ENCODE results near the gene KRT74. TPM values are rescaled to one million over a fixed set of nuclear protein-coding genes. Genes with fewer than 3 reads are reported as not detected.

The KRT74 gene
- not detected in 2 replicates for total RNA-seq

GRCh38 chr12:52573743-52574142 is at the start of gene KRT74:
TSS of gene KRT74 (minus strand) at chr12:52573843. CDS start at chr12:52573777, 66 bp downstream.

GRCh38 chr12:52618216-52618615 is 44.6 kb upstream of the KRT74 start, which contains the start of gene KRT73:
TSS of gene KRT73 (minus strand) at chr12:52618559. CDS start at chr12:52618524, 35 bp downstream.

GRCh38 chr12:52600941-52601481 is 27.4 kb upstream of the KRT74 start, which contains the start of gene KRT72:
TSS of gene KRT72 (minus strand) at chr12:52601463. CDS start at chr12:52601452, 11 bp downstream.

GRCh38 chr12:52552681-52553195 is 20.9 kb downstream of the KRT74 start, which contains the start of gene KRT71:
TSS of gene KRT71 (minus strand) at chr12:52553145. CDS start at chr12:52553077, 68 bp downstream.

GRCh38 chr12:52519826-52520662 is 53.6 kb downstream of the KRT74 start, which contains the start of gene KRT5:
TSS of gene KRT5 (minus strand) at chr12:52520394. CDS start at chr12:52520296, 98 bp downstream.

Other genes starting within 250 kb of the KRT74 start
- not detected in 2 replicates for gene KRT85, start 206.4 kb downstream of the KRT74 start, total RNA-seq
- gene KRT84, start 188.2 kb downstream of the KRT74 start, total RNA-seq = not detected in 2 replicates
- not detected in 2 replicates for gene KRT82, start 167.5 kb downstream of the KRT74 start, total RNA-seq
- not detected in 2 replicates for gene KRT75, start 139.5 kb downstream of the KRT74 start, total RNA-seq
- gene KRT6B, start 121.7 kb downstream of the KRT74 start, total RNA-seq = under 0.01 TPM in 1 of 2 replicates, not detected in the other
- not detected in 2 replicates for gene KRT6C, start 100.0 kb downstream of the KRT74 start, total RNA-seq
- gene KRT6A, start 80.6 kb downstream of the KRT74 start, total RNA-seq = not detected in 2 replicates
- gene KRT5, start 53.4 kb downstream of the KRT74 start, total RNA-seq = 0.22 TPM in 1 of 2 replicates, not detected in the other
- gene KRT71, start 20.7 kb downstream of the KRT74 start, total RNA-seq = not detected in 2 replicates
- not detected in 2 replicates for gene KRT72, start 27.6 kb upstream of the KRT74 start, total RNA-seq
- not detected in 2 replicates for gene KRT73, start 44.7 kb upstream of the KRT74 start, total RNA-seq
- not detected in 2 replicates for gene KRT2, start 78.4 kb upstream of the KRT74 start, total RNA-seq
- gene KRT1, start 106.6 kb upstream of the KRT74 start, total RNA-seq = not detected in 2 replicates
- not detected in 2 replicates for gene KRT77, start 129.7 kb upstream of the KRT74 start, total RNA-seq
- not detected in 2 replicates for gene KRT76, start 203.5 kb upstream of the KRT74 start, total RNA-seq
- gene KRT3, start 222.3 kb upstream of the KRT74 start, total RNA-seq = not detected in 2 replicates
- under 0.01 TPM in 1 of 2 replicates, not detected in the other for gene KRT4, start 240.3 kb upstream of the KRT74 start, total RNA-seq